Activated CD8-positive, alpha-beta memory T cell treated with anti-CD3 and anti-CD28 coated beads for 4 hours (primary cell): ENCODE measurements around the gene LINC00237.

Experiments
- DNase-seq, 2 donors: peaks; one replicate each; pipeline ENCODE4 v3.0.0-alpha.2; 2020; ENCODE audit warnings: low read depth in 2 of 2

The LINC00237 gene

DNA sequence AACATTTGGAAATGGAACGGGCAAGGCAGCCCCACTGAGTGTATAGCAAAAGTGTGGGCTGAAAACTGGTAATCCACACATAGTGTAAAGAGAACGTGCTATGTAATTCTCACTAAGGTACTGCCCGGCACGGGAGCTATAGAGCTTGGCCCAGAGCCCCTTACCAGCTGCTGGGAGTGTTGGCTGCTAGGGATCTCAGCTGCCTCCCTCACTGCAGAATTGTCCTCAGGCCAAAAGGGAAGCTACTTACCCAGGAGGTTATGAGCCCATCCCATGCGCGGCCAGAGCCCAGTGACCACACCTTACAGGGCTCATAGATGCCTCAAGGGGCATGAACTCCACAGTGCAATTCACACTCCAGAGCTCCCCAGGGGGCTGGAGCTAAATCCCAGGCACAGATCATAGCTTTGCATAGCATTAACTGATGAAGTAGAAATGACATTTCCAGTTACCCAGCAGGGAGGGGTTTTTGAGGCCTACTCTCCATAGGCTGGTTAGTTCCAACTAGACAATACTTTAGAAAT lies 56.8 kb downstream of the LINC00237 start:
- no peak for DNase-seq

DNA sequence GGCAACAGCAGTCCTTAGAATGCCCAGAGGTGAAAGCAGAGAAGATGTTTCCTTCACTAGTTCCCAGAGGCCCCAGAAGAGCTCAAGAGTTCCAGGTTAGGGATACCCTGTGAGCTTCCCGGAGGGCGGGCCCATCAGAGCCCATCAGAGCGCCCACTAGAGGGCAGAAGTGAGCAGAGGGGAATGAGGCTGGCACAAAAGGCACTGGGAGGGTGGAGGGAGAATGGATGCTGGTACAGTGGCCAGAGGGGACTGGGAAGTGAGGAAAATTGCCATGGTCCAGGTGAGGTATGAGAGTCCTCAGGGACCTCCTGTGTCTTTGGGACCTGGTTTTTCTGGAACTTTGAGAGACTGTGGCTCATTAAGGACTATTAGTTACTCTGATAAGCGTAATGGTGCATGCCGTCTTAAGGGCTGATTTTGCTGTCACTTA lies 57.3 kb downstream of the LINC00237 start:
- DNase-seq: no peak

DNA sequence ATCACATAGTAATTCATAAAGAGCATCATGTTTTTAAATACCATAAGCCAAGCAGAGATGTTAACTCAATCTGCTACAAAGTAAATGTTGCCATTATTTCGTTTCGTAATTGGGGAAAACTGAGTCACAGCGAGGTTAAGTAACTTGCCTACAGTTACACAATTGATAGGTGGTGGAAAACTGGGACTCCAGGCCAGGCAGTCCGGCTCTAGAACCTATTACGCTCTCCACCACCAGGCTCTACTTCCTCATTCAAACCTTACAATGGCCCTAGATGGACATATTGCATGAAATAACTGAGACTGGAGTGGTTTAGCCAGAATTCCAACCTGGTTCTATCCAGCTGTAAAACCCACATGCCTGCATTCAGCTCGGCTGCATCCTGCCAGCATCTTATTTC lies 58.2 kb downstream of the LINC00237 start:
- DNase-seq: no peak

DNA sequence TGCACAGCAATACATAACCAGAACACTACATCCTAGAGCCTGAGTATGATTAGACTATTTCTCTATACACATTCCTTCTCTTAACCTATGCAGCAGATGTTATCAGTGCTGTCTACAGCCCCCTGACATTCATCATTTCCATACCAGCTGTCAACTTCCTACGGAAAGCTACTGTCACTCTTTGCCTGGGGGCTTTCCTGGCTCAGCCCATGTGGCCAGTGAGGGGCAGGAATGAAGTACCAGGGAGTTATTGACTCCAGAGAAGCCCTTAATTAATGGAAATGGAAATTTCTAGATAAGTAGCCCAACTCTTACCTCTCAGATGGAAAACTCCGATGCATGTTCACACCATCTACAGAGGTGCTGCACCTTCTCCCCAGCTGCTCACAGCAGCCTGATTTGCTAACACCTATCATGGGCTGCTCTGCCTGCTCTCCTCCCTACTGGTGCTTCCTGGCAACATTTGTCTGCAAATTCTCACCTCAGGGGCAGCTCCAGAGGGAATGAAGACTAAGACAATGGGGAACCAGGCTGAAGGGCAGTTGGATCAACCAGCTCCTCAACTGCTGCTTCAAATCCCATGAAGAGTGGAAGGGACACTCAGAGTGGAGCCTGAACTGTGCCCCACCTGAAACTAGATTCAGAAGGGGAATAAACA lies 59.6 kb downstream of the LINC00237 start:
- no peak for DNase-seq
